Inflammatory macrophage treated with lipopolysaccharide for 1 hour (primary cell): Measurements from ENCODE around the gene PCK2.
A peak's percentile ranks its signal among the peaks of the same experiment; 100 is the strongest.

Experiments
- DNase-seq, 2 donors: peaks; one replicate each; pipeline ENCODE4 v3.0.0-alpha.2; 2020 to 2022

The PCK2 gene

GRCh38 chr14:24077086-24077485 lies 17.0 kb upstream of the PCK2 start:
- DNase-seq = no peak

- DNase-seq = no peak
Observed at GRCh38 chr14:24078146-24078545, 16.0 kb upstream of the PCK2 start.

GRCh38 chr14:24079491-24080141 lies 14.5 kb upstream of the PCK2 start:
- DNase-seq = no peak

GRCh38 chr14:24080142-24080530 lies 14.0 kb upstream of the PCK2 start:
- no peak for DNase-seq

GRCh38 chr14:24080888-24081738 lies 13.0 kb upstream of the PCK2 start:
- DNase-seq = peak; percentile 27 to 34

GRCh38 chr14:24081739-24082211 lies 12.3 kb upstream of the PCK2 start:
- DNase-seq = no peak

GRCh38 chr14:24082411-24083080 lies 11.6 kb upstream of the PCK2 start:
- DNase-seq = no peak

GRCh38 chr14:24083462-24083861 lies 10.6 kb upstream of the PCK2 start:
- DNase-seq = no peak

- no peak for DNase-seq
Observed at GRCh38 chr14:24084440-24084839, 9.7 kb upstream of the PCK2 start.

- no peak for DNase-seq
Observed at GRCh38 chr14:24085215-24085614, 8.9 kb upstream of the PCK2 start.

GRCh38 chr14:24086193-24086955 lies 7.7 kb upstream of the PCK2 start:
- no peak for DNase-seq

- no peak for DNase-seq
Observed at GRCh38 chr14:24087004-24087403, 7.1 kb upstream of the PCK2 start.

- DNase-seq = no peak
Observed at GRCh38 chr14:24088095-24088494, 6.0 kb upstream of the PCK2 start.

GRCh38 chr14:24089890-24090289 lies 4.2 kb upstream of the PCK2 start:
- DNase-seq = no peak

- no peak for DNase-seq
Observed at GRCh38 chr14:24092110-24092504, 2.0 kb upstream of the PCK2 start.

GRCh38 chr14:24092505-24093206 lies 1.5 kb upstream of the PCK2 start:
- peak; percentile 82 to 96 for DNase-seq

GRCh38 chr14:24093207-24093900 lies 757 bp upstream of the PCK2 start:
- DNase-seq = no peak

- DNase-seq = peak in 1 of 2 donors; percentile 20
Observed at GRCh38 chr14:24094841-24095270, 745 bp downstream of the PCK2 start.

GRCh38 chr14:24095271-24096068 lies 1.4 kb downstream of the PCK2 start:
- DNase-seq = peak; percentile 88 to 93

GRCh38 chr14:24096545-24097181 lies 2.6 kb downstream of the PCK2 start:
- DNase-seq = no peak
